PFSK-1 (cell line): Measurements from ENCODE around the gene EXOC4.

Experiments used
- POLR2AphosphoS5 ChIP-seq: IDR thresholded peaks from 2 replicates; pipeline ENCODE4 v1.6.1; 2012; ENCODE audit warnings: low read depth, mild to moderate bottlenecking, control low read depth, low read length, moderate library complexity
- SIN3A ChIP-seq: IDR thresholded peaks from 2 replicates; pipeline ENCODE4 v1.6.1; 2012; ENCODE audit warnings: mild to moderate bottlenecking, low read length, moderate library complexity, borderline replicate concordance; ENCODE audit not compliant: insufficient read depth
- TF ChIP-seq, protein P1 (sequence below), 2 experiments: IDR thresholded peaks; 2 replicates each; pipeline versions ENCODE4 v1.6.1 to v1.8.0; 2011 to 2012; ENCODE audit warnings: low read depth in 2 of 2, low read length in 2 of 2, control low read depth in 1 of 2, inconsistent platforms in 1 of 2, mild to moderate bottlenecking in 1 of 2, moderate library complexity in 1 of 2; ENCODE audit not compliant: insufficient read depth in 1 of 2

DNA sequence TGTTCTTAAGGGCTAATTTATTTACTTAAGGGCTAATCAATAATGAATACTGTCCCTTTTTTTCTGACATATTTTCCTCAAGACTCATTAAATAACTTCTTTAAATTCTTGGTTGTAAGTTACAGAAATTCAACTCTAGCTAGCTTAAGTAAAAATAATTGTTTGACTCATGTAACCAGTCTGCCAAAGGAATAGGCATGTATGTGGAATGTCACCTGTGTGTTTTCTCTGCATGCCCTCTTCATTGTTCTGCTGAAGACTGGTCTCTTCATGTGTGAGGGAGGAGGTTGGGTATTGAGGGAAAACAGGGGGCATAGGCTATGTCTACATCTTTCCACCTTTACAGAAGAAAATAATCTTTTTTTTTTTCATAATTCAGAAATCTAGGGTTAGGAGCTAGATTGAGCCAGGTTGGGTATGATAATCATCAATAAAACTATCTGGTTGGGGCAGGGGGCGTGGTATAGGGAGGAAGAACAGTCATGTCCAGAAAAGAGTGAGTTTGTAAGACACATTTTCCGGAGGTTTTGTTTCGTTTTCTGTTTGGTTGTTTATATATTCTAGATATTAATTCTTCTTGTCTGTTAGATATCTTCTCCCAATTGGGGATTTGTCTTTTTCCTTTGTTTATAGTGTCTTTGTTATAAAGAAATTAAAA, 37.9 kb downstream of the EXOC4 start:
- TF ChIP-seq, protein P1, sequence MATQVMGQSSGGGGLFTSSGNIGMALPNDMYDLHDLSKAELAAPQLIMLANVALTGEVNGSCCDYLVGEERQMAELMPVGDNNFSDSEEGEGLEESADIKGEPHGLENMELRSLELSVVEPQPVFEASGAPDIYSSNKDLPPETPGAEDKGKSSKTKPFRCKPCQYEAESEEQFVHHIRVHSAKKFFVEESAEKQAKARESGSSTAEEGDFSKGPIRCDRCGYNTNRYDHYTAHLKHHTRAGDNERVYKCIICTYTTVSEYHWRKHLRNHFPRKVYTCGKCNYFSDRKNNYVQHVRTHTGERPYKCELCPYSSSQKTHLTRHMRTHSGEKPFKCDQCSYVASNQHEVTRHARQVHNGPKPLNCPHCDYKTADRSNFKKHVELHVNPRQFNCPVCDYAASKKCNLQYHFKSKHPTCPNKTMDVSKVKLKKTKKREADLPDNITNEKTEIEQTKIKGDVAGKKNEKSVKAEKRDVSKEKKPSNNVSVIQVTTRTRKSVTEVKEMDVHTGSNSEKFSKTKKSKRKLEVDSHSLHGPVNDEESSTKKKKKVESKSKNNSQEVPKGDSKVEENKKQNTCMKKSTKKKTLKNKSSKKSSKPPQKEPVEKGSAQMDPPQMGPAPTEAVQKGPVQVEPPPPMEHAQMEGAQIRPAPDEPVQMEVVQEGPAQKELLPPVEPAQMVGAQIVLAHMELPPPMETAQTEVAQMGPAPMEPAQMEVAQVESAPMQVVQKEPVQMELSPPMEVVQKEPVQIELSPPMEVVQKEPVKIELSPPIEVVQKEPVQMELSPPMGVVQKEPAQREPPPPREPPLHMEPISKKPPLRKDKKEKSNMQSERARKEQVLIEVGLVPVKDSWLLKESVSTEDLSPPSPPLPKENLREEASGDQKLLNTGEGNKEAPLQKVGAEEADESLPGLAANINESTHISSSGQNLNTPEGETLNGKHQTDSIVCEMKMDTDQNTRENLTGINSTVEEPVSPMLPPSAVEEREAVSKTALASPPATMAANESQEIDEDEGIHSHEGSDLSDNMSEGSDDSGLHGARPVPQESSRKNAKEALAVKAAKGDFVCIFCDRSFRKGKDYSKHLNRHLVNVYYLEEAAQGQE (IDR thresholded peaks at IDR 0.05; ENCODE audit: insufficient read depth in 1 of 2, low read depth in 2 of 2, low read length in 2 of 2), result no peak
- TF ChIP-seq POLR2AphosphoS5, result no peak
- TF ChIP-seq SIN3A, result no peak
